Mesodermal cell (in vitro differentiated cells): ENCODE data around the gene RHCG.

Experiments used
- H3K27ac ChIP-seq: 2 replicates; pipeline ENCODE4 v1.7.0; 2013; ENCODE audit warnings: mild to moderate bottlenecking, low read depth, low read length, moderate library complexity; ENCODE audit not compliant: severe bottlenecking
- H3K36me3 ChIP-seq: 2 replicates; pipeline ENCODE4 v1.7.1; 2013; ENCODE audit warnings: mild to moderate bottlenecking, low read length, moderate library complexity; ENCODE audit not compliant: control insufficient read depth, insufficient read depth
- H3K4me1 ChIP-seq: one replicate; pipeline ENCODE4 v1.7.1; 2013; ENCODE audit warnings: mild to moderate bottlenecking, low read length; ENCODE audit not compliant: insufficient read depth, control insufficient read depth, poor library complexity, severe bottlenecking
- H3K4me3 ChIP-seq: 2 replicates; pipeline ENCODE4 v1.7.0; 2013; ENCODE audit warnings: low read length, control low read depth, mild to moderate bottlenecking; ENCODE audit not compliant: insufficient read depth, poor library complexity, severe bottlenecking; ENCODE audit errors: extremely low read depth
- H3K9me3 ChIP-seq: 2 replicates; pipeline ENCODE4 v1.7.1; 2013; ENCODE audit warnings: mild to moderate bottlenecking, low read length, moderate library complexity; ENCODE audit not compliant: control insufficient read depth
- WGBS, 2 experiments: methylation state at CpG; one replicate each; pipeline ENCODE4 v1.1.5; 2013; ENCODE audit warnings: missing lambda C conversion rate in 2 of 2; ENCODE audit not compliant: insufficient coverage in 2 of 2; 5-methylcytosine and 5-hydroxymethylcytosine counted together

RHCG gene

DNA sequence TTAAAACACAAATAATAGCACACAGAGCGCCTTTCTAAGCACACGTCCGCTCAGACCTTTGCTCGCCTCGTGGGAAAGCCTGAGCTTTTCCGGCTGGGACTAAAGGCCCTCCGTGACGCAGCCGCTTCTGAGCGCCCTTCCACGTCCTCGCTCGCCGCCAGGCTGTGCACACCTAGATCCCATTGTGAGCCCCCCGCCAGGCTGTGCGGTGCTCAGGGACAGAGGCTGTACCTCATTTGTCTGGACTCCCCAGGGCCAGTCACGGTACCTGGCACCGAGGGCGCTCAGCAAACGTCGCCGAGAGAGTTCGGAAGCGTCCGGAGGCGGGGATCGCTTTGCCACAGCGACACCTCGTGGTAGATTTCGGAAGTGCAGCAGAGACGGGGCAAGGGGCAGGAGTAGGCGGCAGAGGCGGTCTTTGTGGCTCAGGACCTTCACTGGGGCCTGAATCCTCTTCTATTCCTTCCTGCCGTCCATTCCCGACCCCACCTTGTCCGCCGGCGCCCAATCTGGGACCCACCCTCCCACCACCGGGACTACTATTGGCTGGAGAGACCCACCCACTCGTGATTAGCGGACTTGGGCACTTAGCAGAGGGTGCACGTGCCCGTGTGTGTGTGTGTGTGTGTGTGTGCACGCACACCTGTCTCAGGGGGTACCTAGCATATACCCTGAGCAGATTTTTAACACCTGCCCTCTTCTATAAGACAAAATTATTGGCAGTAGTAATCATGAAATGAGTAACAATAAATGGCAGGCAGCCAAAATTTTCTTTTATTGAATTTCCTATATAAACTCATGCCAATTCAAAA is 65.6 kb downstream of the RHCG start:
- H3K4me3 ChIP-seq, result peak overlapping the region; percentile 29
- H3K27ac ChIP-seq, result no peak overlapping the region
- WGBS, 2 experiments, result 4 to 5% methylated on average over 34 to 35 of the region's 44 CpGs
- no peaks in the 10 kb centered on the region for H3K4me1 ChIP-seq
- no peaks in the 10 kb centered on the region for H3K9me3 ChIP-seq
- H3K36me3 ChIP-seq, result no peaks in the 10 kb centered on the region

DNA sequence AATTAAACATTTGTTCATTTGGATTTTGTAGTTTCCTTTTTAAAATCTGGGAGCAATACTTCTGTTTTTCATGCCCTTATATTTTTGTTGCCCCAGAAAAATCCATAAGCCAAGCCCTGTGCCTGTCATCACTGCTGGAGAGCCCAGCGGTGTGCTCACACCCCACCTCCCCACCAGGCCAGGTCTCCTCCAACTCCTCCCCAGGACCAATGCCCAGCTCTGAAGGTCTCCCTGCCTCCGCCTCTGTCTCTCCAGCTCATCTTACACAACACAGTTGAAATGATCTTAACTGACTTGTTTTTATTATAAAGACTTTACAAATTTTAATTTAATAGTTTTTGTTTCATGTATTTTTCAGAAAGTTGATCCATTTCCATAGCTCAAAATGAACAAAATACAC is 66.4 kb downstream of the RHCG start:
- H3K27ac ChIP-seq, result no peak overlapping the region
- no peaks in the 10 kb centered on the region for H3K4me1 ChIP-seq
- 22 to 40% methylated on average over 1 of the region's 2 CpGs for WGBS, 2 experiments
- no peaks in the 10 kb centered on the region for H3K9me3 ChIP-seq
- H3K4me3 ChIP-seq, result no peak overlapping the region
- no peaks in the 10 kb centered on the region for H3K36me3 ChIP-seq

DNA sequence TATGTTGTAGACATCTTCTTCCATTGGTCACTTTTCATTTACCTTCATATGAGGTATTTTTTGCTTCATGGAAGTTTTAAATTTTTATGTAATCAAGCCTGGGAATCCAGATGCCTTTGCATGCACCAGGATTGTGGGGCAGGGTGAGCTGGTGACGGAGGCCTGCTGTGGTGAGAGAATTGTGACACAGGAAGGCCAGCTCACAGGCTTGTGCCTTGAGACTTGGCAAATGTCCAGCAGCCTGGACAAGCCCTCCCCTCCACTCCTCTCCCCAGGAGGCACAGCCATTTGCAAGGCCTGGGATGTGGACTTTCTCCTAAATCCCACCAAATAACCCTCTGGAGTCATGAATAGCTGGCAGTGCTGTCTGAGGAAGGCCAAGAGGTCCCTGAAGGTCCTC is 67.4 kb downstream of the RHCG start:
- no peak overlapping the region for H3K4me3 ChIP-seq
- no peaks in the 10 kb centered on the region for H3K9me3 ChIP-seq
- no peaks in the 10 kb centered on the region for H3K36me3 ChIP-seq
- no peak overlapping the region for H3K27ac ChIP-seq
- H3K4me1 ChIP-seq, result no peaks in the 10 kb centered on the region
- 75% methylated on average over 1 of the region's 1 CpG; no CpG with 5 or more reads in 1 of the 2 experiments for WGBS, 2 experiments

DNA sequence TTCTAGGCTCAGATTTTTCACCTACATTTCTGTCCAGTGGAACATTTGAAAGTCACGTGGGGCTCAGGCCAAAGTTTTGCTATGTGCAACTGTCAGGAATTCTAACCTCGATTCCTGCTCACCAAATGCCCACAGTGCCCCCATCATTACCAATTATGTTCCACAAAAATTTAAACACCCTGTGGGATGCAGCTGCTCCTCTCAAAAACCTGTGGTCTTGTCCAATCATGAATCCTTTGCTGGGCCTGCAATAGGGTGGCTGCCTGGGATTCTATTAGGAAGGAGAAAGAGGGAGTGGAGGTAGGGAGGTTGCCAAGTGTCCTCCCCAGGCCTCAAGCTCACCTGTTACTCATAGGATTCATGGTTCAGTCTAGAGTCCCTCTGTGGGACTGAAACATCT is 68.1 kb downstream of the RHCG start:
- Histone ChIP-seq H3K27ac (no peak overlapping the region), H3K9me3 (no peaks in the 10 kb centered on the region), H3K4me3 (no peak overlapping the region), H3K4me1 (no peaks in the 10 kb centered on the region), H3K36me3 (no peaks in the 10 kb centered on the region)
- WGBS, 2 experiments, result 67 to 71% methylated on average over 2 of the region's 2 CpGs

GRCh38 chr15:89426500-89426899 is 69.9 kb downstream of the RHCG start:
- Histone ChIP-seq H3K9me3 (no peaks in the 10 kb centered on the region), H3K36me3 (no peaks in the 10 kb centered on the region), H3K4me3 (no peak overlapping the region), H3K27ac (no peak overlapping the region), H3K4me1 (no peaks in the 10 kb centered on the region)
- 86 to 91% methylated on average over 4 to 5 of the region's 5 CpGs for WGBS, 2 experiments

GRCh38 chr15:89423981-89424380 is 72.4 kb downstream of the RHCG start:
- Histone ChIP-seq H3K27ac (no peak overlapping the region), H3K4me1 (no peaks in the 10 kb centered on the region), H3K36me3 (no peaks in the 10 kb centered on the region), H3K4me3 (no peak overlapping the region), H3K9me3 (no peaks in the 10 kb centered on the region)
- WGBS, 2 experiments, result 34 to 35% methylated on average over 7 to 8 of the region's 8 CpGs
